CD14-positive monocyte (primary cell): Measurements from ENCODE around the gene JCHAIN. TPM values are rescaled to one million over a fixed set of nuclear protein-coding genes. Genes with fewer than 3 reads are reported as not detected.
"Not testable (repeated sequence)": the region's sequence is repeated elsewhere in the genome, so short reads cannot be mapped to it uniquely, and the experiment has no call there.

Experiments used
- DNase-seq, 3 donors: peaks; one replicate each; pipeline ENCODE4 v3.0.0-alpha.2; 2011 to 2022
- H2AFZ ChIP-seq: 2 replicates; pipeline ENCODE4 v1.6.0; 2012; ENCODE audit warnings: mild to moderate bottlenecking, low read depth, low read length, inconsistent platforms; ENCODE audit not compliant: insufficient read depth, poor library complexity, severe bottlenecking
- H3K27ac ChIP-seq, 2 donors: 1 replicate in 1 of 2; 2 replicates in 1 of 2; pipeline ENCODE4 v1.5.1; 2012 to 2013; ENCODE audit warnings: low read length in 2 of 2, control low read depth in 1 of 2, inconsistent platforms in 1 of 2, low read depth in 1 of 2, mild to moderate bottlenecking in 1 of 2
- H3K27me3 ChIP-seq, 2 donors: one replicate each; pipeline versions ENCODE4 v1.6.0 to v1.6.1; 2011 to 2013; ENCODE audit warnings: low read length in 2 of 2; ENCODE audit not compliant: control insufficient read depth in 2 of 2, insufficient read depth in 2 of 2
- H3K36me3 ChIP-seq, 2 donors: replicated peaks in 1 of 2; 1 replicate in 1 of 2; 2 replicates in 1 of 2; pipeline versions ENCODE4 v1.5.1 to v1.6.1; 2012 to 2013; ENCODE audit warnings: low read length in 2 of 2, control low read depth in 1 of 2, inconsistent platforms in 1 of 2, mild to moderate bottlenecking in 1 of 2; ENCODE audit not compliant: insufficient read depth in 2 of 2, control insufficient read depth in 1 of 2
- H3K4me1 ChIP-seq, 2 donors: 1 replicate in 1 of 2; 2 replicates in 1 of 2; pipeline versions ENCODE4 v1.5.1 to v1.6.1; 2012 to 2013; ENCODE audit warnings: low read length in 2 of 2, control low read depth in 1 of 2, inconsistent platforms in 1 of 2, mild to moderate bottlenecking in 1 of 2, moderate library complexity in 1 of 2; ENCODE audit not compliant: insufficient read depth in 2 of 2, control insufficient read depth in 1 of 2
- H3K4me2 ChIP-seq: replicated peaks from 2 replicates; pipeline ENCODE3; 2012; ENCODE audit warnings: low read length, moderate library complexity, mild to moderate bottlenecking; ENCODE audit not compliant: poor library complexity, severe bottlenecking; ENCODE audit errors: extremely low read depth
- H3K4me3 ChIP-seq, 3 experiments: fragments of 200-600 bp in 1 of 3; sonication (generic) in 1 of 3; replicated peaks in 1 of 3; 1 replicate in 2 of 3; 2 replicates in 1 of 3; pipeline ENCODE4 v1.5.1; 2011 to 2013; ENCODE audit warnings: low read length in 3 of 3, mild to moderate bottlenecking in 3 of 3, control low read depth in 2 of 3, low read depth in 2 of 3, inconsistent platforms in 1 of 3, moderate library complexity in 1 of 3
- H3K79me2 ChIP-seq: 2 replicates; pipeline ENCODE4 v1.6.0; 2012; ENCODE audit warnings: mild to moderate bottlenecking, control low read depth, inconsistent platforms, low read length, moderate library complexity; ENCODE audit not compliant: insufficient read depth
- H3K9ac ChIP-seq: 2 replicates; pipeline ENCODE4 v1.6.0; 2017; ENCODE audit warnings: low read length, mild to moderate bottlenecking; ENCODE audit not compliant: insufficient read depth, poor library complexity, severe bottlenecking
- H3K9me3 ChIP-seq, 2 donors: replicated peaks in 1 of 2; 1 replicate in 1 of 2; 2 replicates in 1 of 2; pipeline versions ENCODE4 v1.5.1 to v1.6.1; 2012 to 2013; ENCODE audit warnings: low read length in 2 of 2, control low read depth in 1 of 2; ENCODE audit not compliant: control insufficient read depth in 1 of 2, insufficient read depth in 1 of 2
- H4K20me1 ChIP-seq: 2 replicates; pipeline ENCODE4 v1.6.0; 2012; ENCODE audit warnings: mild to moderate bottlenecking, low read length, control low read depth, moderate library complexity; ENCODE audit not compliant: insufficient read depth
- H3K27ac Mint-ChIP-seq, 7 donors: one replicate each; pipeline ENCODE4 v1.8.0; 2020; ENCODE audit warnings: mild to moderate bottlenecking in 7 of 7, mixed read lengths in 7 of 7, moderate library complexity in 6 of 7, inconsistent platforms in 2 of 7
- H3K27me3 Mint-ChIP-seq, 3 donors: one replicate each; pipeline ENCODE4 v1.8.0; 2021 to 2022; ENCODE audit warnings: low read depth in 3 of 3, mild to moderate bottlenecking in 3 of 3, mixed read lengths in 3 of 3, moderate library complexity in 3 of 3, inconsistent platforms in 1 of 3
- H3K36me3 Mint-ChIP-seq, 2 donors: one replicate each; pipeline ENCODE4 v1.8.0; 2020; ENCODE audit warnings: mixed read lengths in 2 of 2, inconsistent platforms in 1 of 2, mild to moderate bottlenecking in 1 of 2
- H3K4me1 Mint-ChIP-seq: one replicate; pipeline ENCODE4 v1.8.0; 2020; ENCODE audit warnings: mild to moderate bottlenecking, mixed read lengths
- H3K4me3 Mint-ChIP-seq, 2 donors: one replicate each; pipeline ENCODE4 v1.8.0; 2020; ENCODE audit warnings: mild to moderate bottlenecking in 2 of 2, mixed read lengths in 2 of 2, moderate library complexity in 1 of 2
- H3K9me3 Mint-ChIP-seq, 7 donors: one replicate each; pipeline ENCODE4 v1.8.0; 2020 to 2022; ENCODE audit warnings: mixed read lengths in 7 of 7, mild to moderate bottlenecking in 6 of 7, moderate library complexity in 6 of 7, inconsistent platforms in 2 of 7
- WGBS: methylation state at CpG from one replicate; pipeline ENCODE4 v1.1.5; 2013; ENCODE audit warnings: missing lambda C conversion rate; ENCODE audit not compliant: insufficient coverage; 5-methylcytosine and 5-hydroxymethylcytosine counted together
- intact Hi-C, 2 donors: fragments of 100-400 bp; cut with micrococcal nuclease; formaldehyde crosslinking; loops; one replicate each; pipeline versions ENCODE4 v1.15.0 to v1.15.1; 2023
- polyA plus RNA-seq, 3 donors: library from polyadenylated mRNA; depleted of rRNA in 1 of 3; unstranded in 2 of 3; stranded (reverse) in 1 of 3; fragments of 300-500 nt in 2 of 3; fragments of >200 nt in 1 of 3; fragmentation: Illumina TruSeq in 2 of 3; gene quantifications; 1 replicate in 2 of 3; 2 replicates in 1 of 3; pipeline ENCODE4 v1.2.3, GENCODE V29; 2012 to 2021
- TF ChIP-seq, protein P1 (sequence below): fragments of 200-600 bp; IDR thresholded peaks from one replicate; pipeline ENCODE4 v1.8.0; 2022; ENCODE audit warnings: antibody characterized with exemption, mild to moderate bottlenecking

The JCHAIN gene
- polyA plus RNA-seq, 3 donors: 0.41 to 6.0 (median 1.9) TPM

GRCh38 chr4:70701271-70701670 is 35.0 kb upstream of the JCHAIN start:
- H3K27me3 ChIP-seq: no peaks in the 10 kb centered on the region
- Mint-ChIP-seq H3K9me3 (no peaks in the 10 kb centered on the region), H3K27ac (no peak overlapping the region), H3K4me3 (no peak overlapping the region), H3K27me3 (no peaks in the 10 kb centered on the region), H3K36me3 (no peaks in the 10 kb centered on the region), H3K4me1 (peaks cover 13% of the 10 kb centered on the region)
- H2AFZ ChIP-seq: no peak overlapping the region
- no peak overlapping the region for H3K9ac ChIP-seq
- WGBS: no CpG with 5 or more reads among the region's 1 CpG
- no peak overlapping the region for H3K4me3 ChIP-seq
- H3K27ac ChIP-seq: no peak overlapping the region
- TF ChIP-seq, protein P1, sequence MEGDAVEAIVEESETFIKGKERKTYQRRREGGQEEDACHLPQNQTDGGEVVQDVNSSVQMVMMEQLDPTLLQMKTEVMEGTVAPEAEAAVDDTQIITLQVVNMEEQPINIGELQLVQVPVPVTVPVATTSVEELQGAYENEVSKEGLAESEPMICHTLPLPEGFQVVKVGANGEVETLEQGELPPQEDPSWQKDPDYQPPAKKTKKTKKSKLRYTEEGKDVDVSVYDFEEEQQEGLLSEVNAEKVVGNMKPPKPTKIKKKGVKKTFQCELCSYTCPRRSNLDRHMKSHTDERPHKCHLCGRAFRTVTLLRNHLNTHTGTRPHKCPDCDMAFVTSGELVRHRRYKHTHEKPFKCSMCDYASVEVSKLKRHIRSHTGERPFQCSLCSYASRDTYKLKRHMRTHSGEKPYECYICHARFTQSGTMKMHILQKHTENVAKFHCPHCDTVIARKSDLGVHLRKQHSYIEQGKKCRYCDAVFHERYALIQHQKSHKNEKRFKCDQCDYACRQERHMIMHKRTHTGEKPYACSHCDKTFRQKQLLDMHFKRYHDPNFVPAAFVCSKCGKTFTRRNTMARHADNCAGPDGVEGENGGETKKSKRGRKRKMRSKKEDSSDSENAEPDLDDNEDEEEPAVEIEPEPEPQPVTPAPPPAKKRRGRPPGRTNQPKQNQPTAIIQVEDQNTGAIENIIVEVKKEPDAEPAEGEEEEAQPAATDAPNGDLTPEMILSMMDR: no peak
- peaks cover 12 to 17% of the 10 kb centered on the region in 2 donors for H3K4me1 ChIP-seq
- intact Hi-C loops: loop anchor here (5.0 to 10.0 kb wide), 2 partner anchors 36 to 54 kb away; no protein-coding TSS in a partner anchor
- no peaks in the 10 kb centered on the region for H3K9me3 ChIP-seq
- H4K20me1 ChIP-seq: no peaks in the 10 kb centered on the region
- no peak overlapping the region for H3K4me2 ChIP-seq
- DNase-seq: no peak
- no peaks in the 10 kb centered on the region for H3K36me3 ChIP-seq
- H3K79me2 ChIP-seq: peaks cover 7% of the 10 kb centered on the region

- H4K20me1 ChIP-seq: no peaks in the 10 kb centered on the region
- H3K9me3 ChIP-seq: no peaks in the 10 kb centered on the region
- H3K4me1 ChIP-seq: peaks cover 7 to 12% of the 10 kb centered on the region in 2 donors
- Mint-ChIP-seq H3K27ac (no peak overlapping the region), H3K9me3 (no peaks in the 10 kb centered on the region), H3K27me3 (no peaks in the 10 kb centered on the region), H3K4me3 (no peak overlapping the region), H3K4me1 (peaks cover 8% of the 10 kb centered on the region), H3K36me3 (peaks cover 0 to 3% of the 10 kb centered on the region in 2 donors)
- no peak for DNase-seq
- no peak overlapping the region for H2AFZ ChIP-seq
- no peak overlapping the region for H3K27ac ChIP-seq
- no peak overlapping the region for H3K9ac ChIP-seq
- H3K36me3 ChIP-seq: no peaks in the 10 kb centered on the region
- WGBS: no CpG with 5 or more reads among the region's 5 CpGs
- H3K27me3 ChIP-seq: no peaks in the 10 kb centered on the region
- intact Hi-C loops: loop anchor here (5.0 to 10.0 kb wide), 2 partner anchors 37 to 54 kb away; no protein-coding TSS in a partner anchor
- H3K4me3 ChIP-seq: no peak overlapping the region
- no peak overlapping the region for H3K4me2 ChIP-seq
- TF ChIP-seq, protein P1: no peak
- peaks cover 1% of the 10 kb centered on the region for H3K79me2 ChIP-seq
Observed at GRCh38 chr4:70700712-70701111, 34.4 kb upstream of the JCHAIN start.

GRCh38 chr4:70698435-70698834 is 32.1 kb upstream of the JCHAIN start:
- H3K27ac Mint-ChIP-seq, H3K4me1 ChIP-seq, H3K9ac ChIP-seq, H2AFZ ChIP-seq, DNase-seq, H3K9me3 Mint-ChIP-seq, H3K4me1 Mint-ChIP-seq, H3K4me3 Mint-ChIP-seq, H3K27me3 Mint-ChIP-seq, H3K4me3 ChIP-seq, intact Hi-C loops, H3K79me2 ChIP-seq, H3K36me3 Mint-ChIP-seq, H3K36me3 ChIP-seq, H3K27me3 ChIP-seq, H3K27ac ChIP-seq, H3K9me3 ChIP-seq, H3K4me2 ChIP-seq, H4K20me1 ChIP-seq: not testable (repeated sequence)
- WGBS: no CpG with 5 or more reads among the region's 8 CpGs
